Glutamatergic neuron (in vitro differentiated cells): Measurements from ENCODE around the gene BLTP3B. TPM values are rescaled to one million over a fixed set of nuclear protein-coding genes. Genes with fewer than 3 reads are reported as not detected.

Experiments
- DNase-seq: peaks from one replicate; pipeline ENCODE4 v3.0.0; 2022
- H3K27ac Mint-ChIP-seq: one replicate; pipeline ENCODE4 v1.8.0; 2020; ENCODE audit warnings: mild to moderate bottlenecking, mixed read lengths, inconsistent platforms; ENCODE audit not compliant: unreplicated experiment
- H3K27me3 Mint-ChIP-seq: one replicate; pipeline ENCODE4 v1.8.0; 2020; ENCODE audit warnings: mild to moderate bottlenecking, moderate library complexity, mixed read lengths, inconsistent platforms; ENCODE audit not compliant: unreplicated experiment
- H3K36me3 Mint-ChIP-seq: one replicate; pipeline ENCODE4 v1.8.0; 2020; ENCODE audit warnings: mild to moderate bottlenecking, mixed read lengths, inconsistent platforms; ENCODE audit not compliant: unreplicated experiment
- H3K4me1 Mint-ChIP-seq: one replicate; pipeline ENCODE4 v1.8.0; 2020; ENCODE audit warnings: mild to moderate bottlenecking, low read depth, mixed read lengths, inconsistent platforms; ENCODE audit not compliant: unreplicated experiment
- H3K4me3 Mint-ChIP-seq: one replicate; pipeline ENCODE4 v1.8.0; 2020; ENCODE audit warnings: mild to moderate bottlenecking, mixed read lengths, inconsistent platforms; ENCODE audit not compliant: unreplicated experiment
- H3K9me3 Mint-ChIP-seq: one replicate; pipeline ENCODE4 v1.8.0; 2020; ENCODE audit warnings: mild to moderate bottlenecking, moderate library complexity, mixed read lengths, inconsistent platforms; ENCODE audit not compliant: unreplicated experiment
- total RNA-seq: library from RNA; stranded (reverse); fragmentation: NEBNext Ultra II Directional; extraction: Animal tissue kit (Norgen Biotek cat#: 25700); gene quantifications from one replicate; pipeline ENCODE4 v1.2.1, GENCODE V29; 2021; ENCODE audit not compliant: unreplicated experiment
- TF ChIP-seq, protein P1 (sequence below): fragments of 200-600 bp; sonication (generic); IDR thresholded peaks from one replicate; pipeline ENCODE4 v1.5.0; 2021; ENCODE audit not compliant: partially characterized antibody, unreplicated experiment

Gene BLTP3B
- total RNA-seq, 1 donor from 2014 or later: 25.7 TPM

DNA sequence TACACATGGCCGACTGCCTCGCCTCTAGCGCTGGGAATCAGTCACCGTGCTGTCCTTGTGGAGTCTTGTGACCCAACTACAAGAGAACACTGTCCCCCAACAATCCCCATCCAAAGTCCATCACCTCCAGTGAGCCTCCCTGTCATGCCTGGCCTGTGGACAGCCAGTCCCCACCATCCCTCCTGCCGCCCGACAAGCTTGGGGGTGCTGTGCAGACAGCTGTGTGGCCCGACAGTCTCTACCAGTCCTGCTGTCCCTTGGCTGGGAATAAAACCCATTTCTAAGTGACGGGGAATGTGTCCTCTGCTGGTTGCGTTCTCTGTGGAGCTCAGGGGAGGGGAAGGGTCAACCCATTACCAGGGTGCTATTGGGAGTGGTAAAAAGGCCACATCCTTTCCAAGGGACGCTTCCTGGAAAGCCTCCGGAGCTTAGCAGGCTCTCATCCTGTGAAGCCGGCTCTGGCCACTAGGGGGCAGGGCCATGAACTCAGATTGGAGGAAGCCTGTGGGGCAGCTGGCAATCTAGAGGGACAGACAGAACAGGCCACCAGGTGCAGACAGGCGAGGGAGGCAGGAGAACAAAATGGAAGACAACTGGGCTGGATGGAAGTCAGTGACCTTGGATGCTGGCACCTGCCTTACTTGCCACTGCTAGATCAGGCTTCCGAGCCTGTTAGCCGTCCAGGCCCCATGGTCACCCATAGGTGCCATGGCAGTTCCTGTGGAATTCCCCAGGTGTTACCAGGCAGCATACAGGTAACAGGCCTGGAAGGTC, 12.0 kb upstream of the BLTP3B start:
- Mint-ChIP-seq H3K27ac (peak overlapping the region; percentile 15), H3K36me3 (no peaks in the 10 kb centered on the region), H3K27me3 (peaks cover 1% of the 10 kb centered on the region), H3K4me3 (no peak overlapping the region), H3K4me1 (peaks cover 2% of the 10 kb centered on the region), H3K9me3 (no peaks in the 10 kb centered on the region)
- TF ChIP-seq, protein P1, sequence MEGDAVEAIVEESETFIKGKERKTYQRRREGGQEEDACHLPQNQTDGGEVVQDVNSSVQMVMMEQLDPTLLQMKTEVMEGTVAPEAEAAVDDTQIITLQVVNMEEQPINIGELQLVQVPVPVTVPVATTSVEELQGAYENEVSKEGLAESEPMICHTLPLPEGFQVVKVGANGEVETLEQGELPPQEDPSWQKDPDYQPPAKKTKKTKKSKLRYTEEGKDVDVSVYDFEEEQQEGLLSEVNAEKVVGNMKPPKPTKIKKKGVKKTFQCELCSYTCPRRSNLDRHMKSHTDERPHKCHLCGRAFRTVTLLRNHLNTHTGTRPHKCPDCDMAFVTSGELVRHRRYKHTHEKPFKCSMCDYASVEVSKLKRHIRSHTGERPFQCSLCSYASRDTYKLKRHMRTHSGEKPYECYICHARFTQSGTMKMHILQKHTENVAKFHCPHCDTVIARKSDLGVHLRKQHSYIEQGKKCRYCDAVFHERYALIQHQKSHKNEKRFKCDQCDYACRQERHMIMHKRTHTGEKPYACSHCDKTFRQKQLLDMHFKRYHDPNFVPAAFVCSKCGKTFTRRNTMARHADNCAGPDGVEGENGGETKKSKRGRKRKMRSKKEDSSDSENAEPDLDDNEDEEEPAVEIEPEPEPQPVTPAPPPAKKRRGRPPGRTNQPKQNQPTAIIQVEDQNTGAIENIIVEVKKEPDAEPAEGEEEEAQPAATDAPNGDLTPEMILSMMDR: peak; percentile 96
- peak; percentile 91 for DNase-seq

DNA sequence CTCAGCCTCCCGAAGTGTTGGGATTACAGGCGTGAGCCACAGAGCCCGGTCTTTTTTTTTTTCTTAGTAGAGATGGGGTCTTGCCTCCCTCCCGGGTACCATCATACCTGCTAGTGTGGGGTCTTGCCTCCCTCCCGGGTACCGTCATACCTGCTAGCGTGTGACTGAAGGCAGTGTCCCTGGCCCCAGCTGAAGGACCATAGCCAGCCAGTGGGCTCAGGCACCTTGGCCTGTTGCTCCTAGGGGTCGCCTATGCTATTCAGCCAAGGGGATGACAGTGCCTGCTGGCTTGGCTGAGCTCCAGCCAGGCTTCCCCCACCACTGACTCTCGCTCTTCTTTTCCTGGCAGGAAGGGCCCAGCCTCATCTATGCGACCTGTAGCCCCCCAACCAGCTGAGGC, 10.5 kb upstream of the BLTP3B start:
- no peaks in the 10 kb centered on the region for H3K9me3 Mint-ChIP-seq
- H3K4me1 Mint-ChIP-seq: no peaks in the 10 kb centered on the region
- no peak for DNase-seq
- H3K4me3 Mint-ChIP-seq: no peak overlapping the region
- TF ChIP-seq, protein P1: no peak
- no peaks in the 10 kb centered on the region for H3K36me3 Mint-ChIP-seq
- no peak overlapping the region for H3K27ac Mint-ChIP-seq
- H3K27me3 Mint-ChIP-seq: peaks cover 1% of the 10 kb centered on the region

DNA sequence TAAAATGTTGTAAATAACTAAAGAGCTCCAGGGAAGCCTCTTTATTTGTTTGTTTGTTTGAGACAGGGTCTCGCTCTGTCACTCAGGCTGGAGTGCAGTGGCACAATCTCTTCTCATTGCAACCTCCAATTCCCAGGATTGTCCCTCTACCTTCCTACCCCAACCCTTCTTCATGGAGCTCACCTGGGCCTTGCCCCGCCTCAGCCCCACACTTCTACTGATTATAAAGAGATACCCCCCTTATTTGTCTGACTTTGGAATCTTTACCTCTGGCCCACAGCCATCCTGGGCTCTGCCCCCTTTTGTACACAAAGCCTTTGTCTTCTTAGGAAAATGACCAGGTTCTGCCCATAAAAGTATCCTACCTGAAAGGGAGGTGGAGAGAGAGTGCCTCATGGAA, 9.1 kb upstream of the BLTP3B start:
- H3K27me3 Mint-ChIP-seq: no peaks in the 10 kb centered on the region
- no peaks in the 10 kb centered on the region for H3K4me1 Mint-ChIP-seq
- H3K4me3 Mint-ChIP-seq: no peak overlapping the region
- no peak for DNase-seq
- H3K36me3 Mint-ChIP-seq: no peaks in the 10 kb centered on the region
- H3K27ac Mint-ChIP-seq: no peak overlapping the region
- no peaks in the 10 kb centered on the region for H3K9me3 Mint-ChIP-seq
- TF ChIP-seq, protein P1: no peak

DNA sequence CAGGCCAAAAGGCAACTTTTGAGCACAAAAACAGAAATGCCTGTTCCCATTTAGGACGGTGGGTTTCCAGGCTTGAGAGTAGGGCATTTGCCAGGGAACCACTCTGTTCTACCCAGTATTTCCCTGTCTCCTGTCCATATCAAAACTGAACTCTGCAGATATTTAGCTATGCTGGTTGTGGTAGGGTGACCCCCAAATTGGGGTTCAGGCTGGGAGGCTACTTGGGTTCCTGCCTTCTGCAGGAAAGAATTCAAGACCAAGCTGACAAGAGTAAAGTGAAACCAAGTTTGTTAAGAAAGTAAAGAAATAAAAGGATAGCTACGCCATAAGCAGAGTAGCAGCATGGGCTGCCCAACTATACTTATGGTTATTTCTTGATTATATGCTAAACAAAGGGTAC, 3.6 kb upstream of the BLTP3B start:
- Mint-ChIP-seq H3K27me3 (peaks cover 2% of the 10 kb centered on the region), H3K36me3 (no peaks in the 10 kb centered on the region), H3K4me3 (no peak overlapping the region), H3K4me1 (no peaks in the 10 kb centered on the region), H3K27ac (no peak overlapping the region), H3K9me3 (peaks cover 5% of the 10 kb centered on the region)
- TF ChIP-seq, protein P1: no peak
- DNase-seq: no peak

DNA sequence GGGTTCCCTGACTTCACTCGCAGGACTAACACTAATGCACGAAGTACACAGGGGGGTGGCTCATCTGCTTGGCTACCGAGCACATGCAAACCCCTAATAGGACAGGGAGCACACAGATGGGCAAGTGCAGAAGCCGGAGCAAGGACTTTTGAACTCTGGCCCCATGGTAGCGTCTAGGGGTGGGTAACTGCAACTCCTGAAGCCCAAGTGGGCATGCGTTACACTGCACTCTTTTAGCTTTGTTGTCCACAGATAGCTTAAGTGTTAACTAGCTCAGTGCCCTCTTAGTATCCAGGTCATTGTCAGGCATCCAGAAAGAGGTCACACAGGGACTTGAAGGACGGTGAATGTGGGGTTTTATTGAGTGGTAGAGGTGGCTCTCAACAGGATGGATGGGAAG, 3.0 kb upstream of the BLTP3B start:
- Mint-ChIP-seq H3K27ac (no peak overlapping the region), H3K36me3 (no peaks in the 10 kb centered on the region), H3K27me3 (peaks cover 2% of the 10 kb centered on the region), H3K4me3 (no peak overlapping the region), H3K9me3 (peaks cover 5% of the 10 kb centered on the region), H3K4me1 (no peaks in the 10 kb centered on the region)
- DNase-seq: no peak
- TF ChIP-seq, protein P1: no peak
